ENCODE measurements around the gene GPR137. TPM values are rescaled to one million over a fixed set of nuclear protein-coding genes. Genes with fewer than 3 reads are reported as not detected.

The GPR137 gene
- polyA plus RNA-seq, 1 donor from 2014 or later, result 34.1 TPM

DNA sequence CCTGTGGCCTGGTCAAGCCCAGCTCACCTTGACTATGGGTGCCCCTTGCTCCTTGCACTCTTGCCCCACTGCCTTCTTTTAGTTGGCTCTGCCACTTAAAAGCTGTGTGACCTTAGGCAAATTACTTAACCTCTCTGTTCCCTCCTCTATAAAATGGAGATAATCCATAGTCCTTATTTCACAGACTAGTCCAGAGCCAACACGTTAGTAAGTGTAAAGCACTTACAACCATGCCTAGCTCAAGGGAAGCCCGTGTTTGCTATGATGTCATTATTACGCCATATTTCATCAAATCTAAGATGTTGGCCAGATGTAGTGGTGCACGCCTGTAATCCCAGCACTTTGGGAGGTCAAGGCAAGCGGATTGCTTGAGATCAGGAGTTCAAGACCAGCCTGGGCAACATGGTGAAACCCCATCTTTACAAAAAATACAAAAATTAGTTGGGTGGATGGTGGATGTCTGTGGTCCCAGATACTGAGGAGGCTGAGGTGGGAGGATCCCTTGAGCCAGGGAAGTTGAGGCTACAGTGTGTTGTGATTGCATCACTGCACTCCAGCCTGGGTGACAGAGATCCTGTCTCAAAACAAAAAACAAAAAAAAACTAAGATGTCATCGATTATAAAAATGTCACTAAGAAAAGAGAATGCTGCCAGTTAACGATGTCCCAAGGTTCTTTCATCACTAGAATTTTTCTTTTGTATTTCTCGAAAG, 52.0 kb downstream of the GPR137 start:
- Histone ChIP-seq H3K27ac (ENCODE audit: low read length) (no peak overlapping the region), H3K79me2 (replicated peaks; ENCODE audit: insufficient read depth, low read length) (no peaks in the 10 kb centered on the region), H3K27me3 (ENCODE audit: insufficient read depth, low read depth, low read length) (no peaks in the 10 kb centered on the region), H3K9ac (ENCODE audit: low read length) (no peak overlapping the region), H3K4me3 (ENCODE audit: low read length) (no peak overlapping the region), H3K9me2 (ENCODE audit: insufficient read depth, low read length) (no peaks in the 10 kb centered on the region), H3K9me3 (ENCODE audit: low read length) (no peaks in the 10 kb centered on the region), H3K4me2 (ENCODE audit: low read length) (no peak overlapping the region), H4K20me1 (ENCODE audit: insufficient read depth) (no peaks in the 10 kb centered on the region), H3K36me3 (ENCODE audit: insufficient read depth, low read length) (no peaks in the 10 kb centered on the region), H2AFZ (ENCODE audit: low read depth, low read length) (no peak overlapping the region), H3F3A (ENCODE audit: insufficient read depth, low read length, poor library complexity, severe bottlenecking) (no peaks in the 10 kb centered on the region)
- TF ChIP-seq REST (IDR thresholded peaks at IDR 0.05; ENCODE audit: borderline replicate concordance), result no peak
- no peak for TF ChIP-seq SMC3 (conservative IDR thresholded peaks at IDR 0.05; ENCODE audit: poor library complexity)
- TF ChIP-seq POLR2AphosphoS5 (IDR thresholded peaks at IDR 0.05), result no peak
- TF ChIP-seq EZH2 (IDR thresholded peaks at IDR 0.05; ENCODE audit: borderline replicate concordance, insufficient read depth, low read length, poor library complexity, severe bottlenecking), result no peak
- TF ChIP-seq, protein P1, sequence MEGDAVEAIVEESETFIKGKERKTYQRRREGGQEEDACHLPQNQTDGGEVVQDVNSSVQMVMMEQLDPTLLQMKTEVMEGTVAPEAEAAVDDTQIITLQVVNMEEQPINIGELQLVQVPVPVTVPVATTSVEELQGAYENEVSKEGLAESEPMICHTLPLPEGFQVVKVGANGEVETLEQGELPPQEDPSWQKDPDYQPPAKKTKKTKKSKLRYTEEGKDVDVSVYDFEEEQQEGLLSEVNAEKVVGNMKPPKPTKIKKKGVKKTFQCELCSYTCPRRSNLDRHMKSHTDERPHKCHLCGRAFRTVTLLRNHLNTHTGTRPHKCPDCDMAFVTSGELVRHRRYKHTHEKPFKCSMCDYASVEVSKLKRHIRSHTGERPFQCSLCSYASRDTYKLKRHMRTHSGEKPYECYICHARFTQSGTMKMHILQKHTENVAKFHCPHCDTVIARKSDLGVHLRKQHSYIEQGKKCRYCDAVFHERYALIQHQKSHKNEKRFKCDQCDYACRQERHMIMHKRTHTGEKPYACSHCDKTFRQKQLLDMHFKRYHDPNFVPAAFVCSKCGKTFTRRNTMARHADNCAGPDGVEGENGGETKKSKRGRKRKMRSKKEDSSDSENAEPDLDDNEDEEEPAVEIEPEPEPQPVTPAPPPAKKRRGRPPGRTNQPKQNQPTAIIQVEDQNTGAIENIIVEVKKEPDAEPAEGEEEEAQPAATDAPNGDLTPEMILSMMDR (IDR thresholded peaks at IDR 0.05; ENCODE audit: poor library complexity, severe bottlenecking), result no peak
- no peak for TF ChIP-seq MXI1 (conservative IDR thresholded peaks at IDR 0.05; ENCODE audit: poor library complexity, severe bottlenecking)
- TF ChIP-seq RAD21 (conservative IDR thresholded peaks at IDR 0.05), result no peak
- TF ChIP-seq TAF1 (IDR thresholded peaks at IDR 0.05; ENCODE audit: low read depth), result no peak
- no peak for TF ChIP-seq EP300 (conservative IDR thresholded peaks at IDR 0.05; ENCODE audit: poor library complexity, severe bottlenecking)

DNA sequence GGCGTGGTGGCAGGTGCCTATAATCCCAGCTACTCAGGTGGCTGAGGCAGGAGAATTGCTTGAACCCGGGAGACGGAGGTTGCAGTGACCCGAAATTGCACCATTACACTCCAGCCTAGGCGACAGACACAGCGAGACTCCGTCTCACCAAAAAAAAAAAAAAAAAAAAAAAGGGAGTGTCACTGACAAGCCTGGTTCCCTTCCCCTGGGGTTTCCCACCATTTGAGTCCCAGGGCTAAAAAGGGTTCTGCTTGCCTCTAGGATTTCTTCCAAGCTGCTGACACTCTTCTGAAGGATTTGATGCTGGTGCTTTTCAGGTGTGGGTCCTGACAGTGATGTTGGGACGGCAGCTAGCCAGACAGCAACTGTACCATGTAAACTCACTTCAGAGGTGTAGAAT, 53.1 kb downstream of the GPR137 start:
- Histone ChIP-seq H3K79me2 (replicated peaks; ENCODE audit: insufficient read depth, low read length) (no peaks in the 10 kb centered on the region), H4K20me1 (ENCODE audit: insufficient read depth) (no peaks in the 10 kb centered on the region), H3K9ac (ENCODE audit: low read length) (no peak overlapping the region), H3K27me3 (ENCODE audit: insufficient read depth, low read depth, low read length) (no peaks in the 10 kb centered on the region), H3F3A (ENCODE audit: insufficient read depth, low read length, poor library complexity, severe bottlenecking) (no peaks in the 10 kb centered on the region), H3K27ac (ENCODE audit: low read length) (no peak overlapping the region), H3K36me3 (ENCODE audit: insufficient read depth, low read length) (no peaks in the 10 kb centered on the region), H3K9me3 (ENCODE audit: low read length) (no peaks in the 10 kb centered on the region), H2AFZ (ENCODE audit: low read depth, low read length) (no peak overlapping the region), H3K4me2 (ENCODE audit: low read length) (no peak overlapping the region), H3K9me2 (ENCODE audit: insufficient read depth, low read length) (no peaks in the 10 kb centered on the region), H3K4me3 (ENCODE audit: low read length) (no peak overlapping the region)
- TF ChIP-seq, protein P1 (IDR thresholded peaks at IDR 0.05; ENCODE audit: poor library complexity, severe bottlenecking), result no peak

Small RNA genes lying within 50 kb of the gene (small RNA-seq; reads per million reads assigned to genes)
- gene RF00019, result 0 to 1.2 (median 0) reads per million in 3 experiments

Other genes with a start within 250 kb of the GPR137 start
- gene FLRT1, start 249.9 kb upstream of the GPR137 start, polyA plus RNA-seq, result 2.6 and 3.5 TPM in 2 replicates
- gene MACROD1, start 119.7 kb upstream of the GPR137 start, polyA plus RNA-seq, result 19.9 and 30.8 TPM in 2 replicates
- 161 and 174 TPM in 2 replicates for gene STIP1, start 99.7 kb upstream of the GPR137 start, polyA plus RNA-seq
- gene FERMT3, start 79.1 kb upstream of the GPR137 start, polyA plus RNA-seq, result 0.89 TPM in 1 of 2 replicates, not detected in the other
- gene TRPT1, start 59.7 kb upstream of the GPR137 start, polyA plus RNA-seq, result 67.2 and 75.8 TPM in 2 replicates
- 47.3 and 62.1 TPM in 2 replicates for gene NUDT22, start 59.6 kb upstream of the GPR137 start, polyA plus RNA-seq
- 20.3 and 23.9 TPM in 2 replicates for gene DNAJC4, start 55.3 kb upstream of the GPR137 start, polyA plus RNA-seq
- gene VEGFB, start 51.3 kb upstream of the GPR137 start, polyA plus RNA-seq, result 4.8 and 6.1 TPM in 2 replicates
- 36.9 and 47.4 TPM in 2 replicates for gene FKBP2, start 44.8 kb upstream of the GPR137 start, polyA plus RNA-seq
- 400 and 475 TPM in 2 replicates for gene PPP1R14B, start 38.9 kb upstream of the GPR137 start, polyA plus RNA-seq
- 2.1 and 3.4 TPM in 2 replicates for gene PLCB3, start 34.3 kb upstream of the GPR137 start, polyA plus RNA-seq
- 219 and 228 TPM in 2 replicates for gene BAD, start 1.2 kb upstream of the GPR137 start, polyA plus RNA-seq
- gene KCNK4, start 5.5 kb downstream of the GPR137 start, polyA plus RNA-seq, result 0.60 and 1.0 TPM in 2 replicates
- 3.4 TPM in 1 of 2 replicates, not detected in the other for gene CATSPERZ, start 14.5 kb downstream of the GPR137 start, polyA plus RNA-seq
- 29.0 and 30.0 TPM in 2 replicates for gene ESRRA, start 19.7 kb downstream of the GPR137 start, polyA plus RNA-seq
- gene TRMT112, start 31.7 kb downstream of the GPR137 start, polyA plus RNA-seq, result 278 and 335 TPM in 2 replicates
- gene PRDX5, start 32.3 kb downstream of the GPR137 start, polyA plus RNA-seq, result 452 and 489 TPM in 2 replicates
- 1.3 and 5.4 TPM in 2 replicates for gene CCDC88B, start 54.4 kb downstream of the GPR137 start, polyA plus RNA-seq
- gene RPS6KA4, start 73.3 kb downstream of the GPR137 start, polyA plus RNA-seq, result 16.7 and 24.6 TPM in 2 replicates

Data from neural cell (in vitro differentiated cells).